Epithelial cell of esophagus (primary cell): ENCODE results near the gene NAE1.

ENCODE experiments used
- DNase-seq: peaks from one replicate; pipeline ENCODE4 v3.0.0; 2010; ENCODE audit warnings: low read depth
- H3K4me3 ChIP-seq: 2 replicates; pipeline ENCODE4 v1.5.1; 2011; ENCODE audit warnings: mild to moderate bottlenecking, low read length, control low read depth
- TF ChIP-seq, protein P1 (sequence below): IDR thresholded peaks from 2 replicates; pipeline ENCODE4 v1.5.1; 2011; ENCODE audit warnings: low read depth, mild to moderate bottlenecking, low read length, control low read depth, inconsistent platforms; ENCODE audit not compliant: insufficient read depth; ENCODE audit errors: missing control alignments

NAE1 gene

DNA sequence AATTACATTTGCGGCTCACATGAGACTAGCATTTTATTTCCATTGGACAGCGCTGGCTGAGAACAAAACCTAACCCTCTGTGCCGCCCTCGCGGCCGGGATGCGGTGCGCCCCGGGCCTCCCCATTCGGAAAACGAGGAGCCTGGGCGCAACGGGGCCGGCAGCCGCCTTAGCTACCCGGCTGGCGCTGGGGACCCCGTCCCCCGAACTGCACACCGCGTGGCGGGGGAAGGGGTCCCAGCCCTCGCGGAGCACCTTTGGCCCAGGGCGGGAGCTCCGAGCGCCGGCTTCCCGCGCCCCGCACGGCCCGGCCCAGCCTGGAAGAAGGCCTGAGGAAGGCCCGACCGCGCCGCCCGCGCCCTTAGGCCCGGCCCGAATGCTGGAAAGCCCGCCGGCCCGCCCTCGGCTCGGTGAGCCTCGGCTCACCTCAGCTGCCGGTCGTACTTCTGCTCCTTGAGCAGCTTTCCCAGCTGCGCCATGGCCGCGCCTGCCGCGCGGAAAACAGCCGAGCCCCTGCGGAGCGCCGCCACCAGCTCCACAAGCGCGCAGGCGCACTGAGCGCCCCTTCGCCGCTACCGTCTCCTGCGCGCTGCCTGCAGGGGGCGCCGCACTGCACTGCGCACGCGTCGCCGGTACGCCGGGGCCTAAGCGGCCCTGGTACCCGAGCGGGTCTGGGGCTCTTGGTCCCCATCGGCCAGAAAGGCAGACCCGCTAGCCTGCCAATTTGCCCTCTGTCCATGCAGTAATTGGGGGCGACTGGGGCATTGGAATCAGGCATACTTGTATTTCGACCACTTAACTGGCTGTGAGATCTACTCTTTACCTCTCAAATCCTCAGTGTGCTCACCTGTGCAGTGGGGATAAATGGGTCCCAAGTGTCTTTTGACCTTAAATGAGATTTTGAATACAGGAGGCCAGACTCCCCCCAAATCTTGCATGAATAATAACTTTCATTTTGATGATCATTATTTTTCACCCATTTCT lies at the start of gene NAE1:
Gene NAE1, minus strand, starts transcription at position 555 of the 983 bp plus-strand sequence. Its CDS starts 77 bp downstream, at position 478.
- H3K4me3 ChIP-seq: peak within 1 kb of the TSS; percentile 60
- DNase-seq: peak; percentile 88
- TF ChIP-seq, protein P1, sequence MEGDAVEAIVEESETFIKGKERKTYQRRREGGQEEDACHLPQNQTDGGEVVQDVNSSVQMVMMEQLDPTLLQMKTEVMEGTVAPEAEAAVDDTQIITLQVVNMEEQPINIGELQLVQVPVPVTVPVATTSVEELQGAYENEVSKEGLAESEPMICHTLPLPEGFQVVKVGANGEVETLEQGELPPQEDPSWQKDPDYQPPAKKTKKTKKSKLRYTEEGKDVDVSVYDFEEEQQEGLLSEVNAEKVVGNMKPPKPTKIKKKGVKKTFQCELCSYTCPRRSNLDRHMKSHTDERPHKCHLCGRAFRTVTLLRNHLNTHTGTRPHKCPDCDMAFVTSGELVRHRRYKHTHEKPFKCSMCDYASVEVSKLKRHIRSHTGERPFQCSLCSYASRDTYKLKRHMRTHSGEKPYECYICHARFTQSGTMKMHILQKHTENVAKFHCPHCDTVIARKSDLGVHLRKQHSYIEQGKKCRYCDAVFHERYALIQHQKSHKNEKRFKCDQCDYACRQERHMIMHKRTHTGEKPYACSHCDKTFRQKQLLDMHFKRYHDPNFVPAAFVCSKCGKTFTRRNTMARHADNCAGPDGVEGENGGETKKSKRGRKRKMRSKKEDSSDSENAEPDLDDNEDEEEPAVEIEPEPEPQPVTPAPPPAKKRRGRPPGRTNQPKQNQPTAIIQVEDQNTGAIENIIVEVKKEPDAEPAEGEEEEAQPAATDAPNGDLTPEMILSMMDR: peak; percentile 61

DNA sequence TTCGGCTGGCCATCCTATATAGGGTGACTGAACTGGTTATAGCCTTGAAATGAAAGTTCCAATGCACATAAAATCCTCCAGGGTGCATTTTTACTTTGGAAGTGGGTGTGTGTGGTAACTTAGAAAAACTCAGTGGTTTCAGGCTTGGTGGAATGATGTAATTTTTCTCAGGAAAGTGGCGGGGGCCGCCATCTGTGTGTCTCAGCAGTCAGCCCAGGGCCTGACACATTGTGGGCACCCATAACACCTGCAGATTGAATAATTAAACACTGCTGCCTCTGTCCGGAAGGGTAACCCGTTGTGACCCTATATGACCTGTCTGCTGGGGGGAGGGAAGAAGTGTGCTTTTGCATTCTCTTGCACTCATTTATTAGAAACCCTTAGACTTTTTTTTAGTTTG lies 47.3 kb upstream of the NAE1 start:
- no peak overlapping the region for H3K4me3 ChIP-seq
- DNase-seq: no peak
- TF ChIP-seq, protein P1: no peak

- no peak for DNase-seq
Observed at GRCh38 chr16:66874079-66874775, 43.5 kb upstream of the NAE1 start.

GRCh38 chr16:66873685-66874055 lies 42.9 kb upstream of the NAE1 start:
- TF ChIP-seq, protein P1: no peak
- no peak for DNase-seq
- no peak overlapping the region for H3K4me3 ChIP-seq

More at GRCh38 chr16:66874079-66874775, 43.5 kb upstream of the NAE1 start:
- H3K4me3 ChIP-seq: no peak overlapping the region
- TF ChIP-seq, protein P1: no peak

- H3K4me3 ChIP-seq: peak overlapping the region; percentile 4
- DNase-seq: peak; percentile 96
- TF ChIP-seq, protein P1: peak; percentile 84
Observed at GRCh38 chr16:66872943-66873684, 42.3 kb upstream of the NAE1 start.

DNA sequence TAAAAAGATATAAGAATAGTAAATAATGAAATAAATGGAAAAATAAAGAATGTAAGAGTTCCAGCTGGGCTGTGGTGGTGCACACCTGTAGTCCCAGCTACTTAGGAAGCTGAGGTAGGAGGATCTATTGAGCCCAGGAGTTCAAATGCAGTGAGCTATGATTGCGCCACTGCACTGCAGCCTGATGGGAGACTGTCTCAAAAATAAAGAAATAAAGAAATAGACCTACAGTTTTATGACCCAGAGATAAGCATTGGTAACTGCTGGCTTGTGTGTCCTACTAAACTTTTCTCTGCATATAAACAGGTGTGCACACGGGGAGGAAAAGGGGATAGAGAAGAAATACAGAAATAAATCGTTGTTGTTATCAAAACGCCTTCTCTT lies 41.8 kb upstream of the NAE1 start:
- TF ChIP-seq, protein P1: no peak
- DNase-seq: no peak
- H3K4me3 ChIP-seq: no peak overlapping the region
